ENCODE data around the gene ARHGDIB. TPM values are rescaled to one million over a fixed set of nuclear protein-coding genes. Genes with fewer than 3 reads are reported as not detected.

Gene ARHGDIB
- total and polyA plus RNA-seq, 2 of the 13 experiments (the other 11 are each of a cell fraction or from before 2014, with no cell fraction given): 0.11 to 0.87 TPM

DNA sequence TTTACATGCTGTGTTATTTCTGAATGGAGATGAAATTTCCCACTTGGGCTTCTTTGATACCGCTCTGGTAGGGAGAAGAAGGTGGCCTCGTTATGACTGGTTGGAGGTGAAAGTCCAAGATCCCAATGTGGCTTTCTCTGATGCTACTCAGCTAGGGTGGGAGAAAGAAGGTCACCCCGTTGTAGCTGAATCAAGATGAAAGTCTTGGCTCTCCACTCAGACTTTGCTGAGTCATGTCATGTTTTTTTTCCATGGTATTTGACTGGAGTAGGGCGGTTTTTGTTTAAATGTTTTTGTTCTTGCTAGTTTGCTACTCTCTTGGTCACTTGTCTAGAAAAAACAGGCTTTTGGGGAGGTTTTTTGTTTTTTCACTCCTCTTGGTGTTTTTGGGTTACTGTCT is 9.1 kb upstream of the ARHGDIB start:
- ChIA-PET CTCF (ENCODE audit: low intra/inter-chr PET ratio, low total read pairs) (no interaction called here), POLR2A (no interaction called here)
- H2AFZ ChIP-seq (ENCODE audit: low read length): no peak overlapping the region
- no peak overlapping the region for H3K9ac ChIP-seq (ENCODE audit: insufficient read depth, low read depth, low read length)
- no peaks in the 10 kb centered on the region for H3K27me3 ChIP-seq (ENCODE audit: control insufficient read depth in 1 of 2, insufficient read depth in 2 of 2, low read length in 2 of 2)
- in situ Hi-C loops (cut with HindIII; ENCODE audit: extremely low pct_ligation_motif_present, low pct_unique_long_range_greater_than_20kb): no loop called here
- H3K79me2 ChIP-seq (ENCODE audit: insufficient read depth, low read length): no peaks in the 10 kb centered on the region
- H3K27ac ChIP-seq (ENCODE audit: extremely low read length, insufficient read depth, low read length): no peak overlapping the region
- H3K4me2 ChIP-seq (ENCODE audit: low read depth, low read length): no peak overlapping the region
- WGBS (ENCODE audit: low lambda C conversion rate): 14% methylated on average over 4 of the region's 4 CpGs
- no peaks in the 10 kb centered on the region for H4K20me1 ChIP-seq (ENCODE audit: insufficient read depth, low read length)
- H3K4me3 ChIP-seq (replicated peaks in 1 of 3; ENCODE audit: insufficient read depth in 1 of 3, low read depth in 2 of 3, low read length in 3 of 3): no peak overlapping the region
- intact Hi-C loops (cut with micrococcal nuclease; ENCODE audit: unreplicated experiment): no loop called here
- H3K36me3 ChIP-seq (replicated peaks in 1 of 2; ENCODE audit: control insufficient read depth in 1 of 2, insufficient read depth in 2 of 2, low read length in 2 of 2): no peaks in the 10 kb centered on the region
- FAIRE-seq (no peak), ATAC-seq (no peak), DNase-seq (ENCODE audit: low spot score) (no peak)
- H3K4me1 ChIP-seq (ENCODE audit: insufficient read depth, low read length): no peaks in the 10 kb centered on the region
- TF ChIP-seq ZFP36 (IDR thresholded peaks at IDR 0.05; ENCODE audit: borderline replicate concordance, low read depth, low read length, partially characterized antibody) (no peak), NFE2L2 (IDR thresholded peaks at IDR 0.05; ENCODE audit: low read length) (peak; percentile 47; the same call in 1 of the 2 replicates)
- BruUV-seq (replicated peaks): no TSS peak
- H3K9me3 ChIP-seq (ENCODE audit: low read length): no peaks in the 10 kb centered on the region

- Histone ChIP-seq H3K4me1 (ENCODE audit: insufficient read depth, low read length) (no peaks in the 10 kb centered on the region), H4K20me1 (ENCODE audit: insufficient read depth, low read length) (no peaks in the 10 kb centered on the region), H3K27ac (ENCODE audit: extremely low read length, insufficient read depth, low read length) (no peak overlapping the region), H3K9me3 (ENCODE audit: low read length) (no peaks in the 10 kb centered on the region), H2AFZ (ENCODE audit: low read length) (no peak overlapping the region), H3K4me3 (replicated peaks in 1 of 3; ENCODE audit: insufficient read depth in 1 of 3, low read depth in 2 of 3, low read length in 3 of 3) (no peak overlapping the region), H3K9ac (ENCODE audit: insufficient read depth, low read depth, low read length) (no peak overlapping the region), H3K36me3 (replicated peaks in 1 of 2; ENCODE audit: control insufficient read depth in 1 of 2, insufficient read depth in 2 of 2, low read length in 2 of 2) (no peaks in the 10 kb centered on the region), H3K79me2 (ENCODE audit: insufficient read depth, low read length) (no peaks in the 10 kb centered on the region), H3K27me3 (ENCODE audit: control insufficient read depth in 1 of 2, insufficient read depth in 2 of 2, low read length in 2 of 2) (no peaks in the 10 kb centered on the region), H3K4me2 (ENCODE audit: low read depth, low read length) (no peak overlapping the region)
- TF ChIP-seq ZNF713 (CRISPR knock-in tag; IDR thresholded peaks at IDR 0.05) (no peak), ZNF180 (CRISPR knock-in tag; IDR thresholded peaks at IDR 0.05; ENCODE audit: borderline replicate concordance, low read depth) (no peak), ZBTB20 (CRISPR knock-in tag; IDR thresholded peaks at IDR 0.05; ENCODE audit: borderline replicate concordance, low read depth) (no peak), YEATS2 (CRISPR knock-in tag; IDR thresholded peaks at IDR 0.05; ENCODE audit: borderline replicate concordance) (no peak), ZNF484 (CRISPR knock-in tag; IDR thresholded peaks at IDR 0.05; ENCODE audit: borderline replicate concordance, low read depth) (no peak), BRCA1 (CRISPR knock-in tag; IDR thresholded peaks at IDR 0.05) (no peak), ZFP41 (CRISPR knock-in tag; IDR thresholded peaks at IDR 0.05; ENCODE audit: borderline replicate concordance) (no peak), GABPA (IDR thresholded peaks at IDR 0.05; ENCODE audit: low read depth, low read length) (no peak), GABPA (CRISPR knock-in tag; IDR thresholded peaks at IDR 0.05; ENCODE audit: low read depth) (no peak), KMT2B (CRISPR knock-in tag; IDR thresholded peaks at IDR 0.05) (no peak), ZNF441 (CRISPR knock-in tag; IDR thresholded peaks at IDR 0.05; ENCODE audit: borderline replicate concordance) (no peak), ATRX (CRISPR knock-in tag; IDR thresholded peaks at IDR 0.05; ENCODE audit: borderline replicate concordance) (no peak)
- TF ChIP-seq, protein P1, sequence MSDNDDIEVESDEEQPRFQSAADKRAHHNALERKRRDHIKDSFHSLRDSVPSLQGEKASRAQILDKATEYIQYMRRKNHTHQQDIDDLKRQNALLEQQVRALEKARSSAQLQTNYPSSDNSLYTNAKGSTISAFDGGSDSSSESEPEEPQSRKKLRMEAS (IDR thresholded peaks at IDR 0.05): no peak
- intact Hi-C loops (cut with micrococcal nuclease; ENCODE audit: unreplicated experiment): no loop called here
- DNase-seq (ENCODE audit: low spot score) (no peak), ATAC-seq (no peak), FAIRE-seq (no peak)
- ChIA-PET POLR2A (no interaction called here), CTCF (ENCODE audit: low intra/inter-chr PET ratio, low total read pairs) (no interaction called here)
- in situ Hi-C loops (cut with HindIII; ENCODE audit: extremely low pct_ligation_motif_present, low pct_unique_long_range_greater_than_20kb): no loop called here
- BruUV-seq (replicated peaks): no TSS peak
- 21% methylated on average over 3 of the region's 3 CpGs for WGBS (ENCODE audit: low lambda C conversion rate)
Measured at GRCh38 chr12:14968478-14968877, 7.1 kb upstream of the ARHGDIB start.

Data from HepG2 (cell line).